NCI-H146 (cell line): ENCODE results near the gene RRM1.
A peak's percentile ranks its signal among the peaks of the same experiment; 100 is the strongest.
"Not testable (repeated sequence)": the region's sequence is repeated elsewhere in the genome, so short reads cannot be mapped to it uniquely, and the experiment has no call there.

ENCODE experiments used
- DNase-seq: peaks from one replicate; lab custom pipeline; 2025; lab: John Stamatoyannopoulos, UW

Gene RRM1

GRCh38 chr11:4094348-4095291, at the start of gene RRM1:
TSS of gene RRM1 (plus strand) at chr11:4094799. CDS start at chr11:4095013, 214 bp downstream.
- DNase-seq: peak; percentile 98

GRCh38 chr11:4044976-4045646, 49.5 kb upstream of the RRM1 start:
- no peak for DNase-seq

- DNase-seq: no peak
These were observed 46.3 kb upstream of the RRM1 start for GRCh38 chr11:4048340-4048739.

- DNase-seq: no peak
These were observed 45.6 kb upstream of the RRM1 start for GRCh38 chr11:4049006-4049405.

- no peak for DNase-seq
These were observed 44.5 kb upstream of the RRM1 start for GRCh38 chr11:4050138-4050537.

- not testable (repeated sequence) for DNase-seq
These were observed 41.4 kb upstream of the RRM1 start for GRCh38 chr11:4053200-4053599.

- DNase-seq: no peak
These were observed 40.0 kb upstream of the RRM1 start for GRCh38 chr11:4054643-4055042.

- DNase-seq: no peak
These were observed 35.2 kb upstream of the RRM1 start for GRCh38 chr11:4059424-4059823.

- DNase-seq: no peak
These were observed 34.2 kb upstream of the RRM1 start for GRCh38 chr11:4060182-4060923.

GRCh38 chr11:4061700-4062099, 32.9 kb upstream of the RRM1 start:
- no peak for DNase-seq

GRCh38 chr11:4063348-4063747, 31.3 kb upstream of the RRM1 start:
- DNase-seq: no peak

- DNase-seq: no peak
These were observed 30.2 kb upstream of the RRM1 start for GRCh38 chr11:4064278-4064955.

- DNase-seq: no peak
These were observed 29.5 kb upstream of the RRM1 start for GRCh38 chr11:4065086-4065485.

GRCh38 chr11:4065601-4066377, 28.8 kb upstream of the RRM1 start:
- no peak for DNase-seq

GRCh38 chr11:4066910-4067309, 27.7 kb upstream of the RRM1 start:
- DNase-seq: no peak

GRCh38 chr11:4068962-4069361, 25.6 kb upstream of the RRM1 start:
- no peak for DNase-seq

GRCh38 chr11:4071325-4071724, 23.3 kb upstream of the RRM1 start:
- DNase-seq: no peak

- DNase-seq: no peak
These were observed 22.7 kb upstream of the RRM1 start for GRCh38 chr11:4071914-4072313.

GRCh38 chr11:4072668-4073285, 21.8 kb upstream of the RRM1 start:
- peak; percentile 66 for DNase-seq

GRCh38 chr11:4074266-4074665, 20.3 kb upstream of the RRM1 start:
- no peak for DNase-seq

GRCh38 chr11:4076774-4077173, 17.8 kb upstream of the RRM1 start:
- no peak for DNase-seq
